Right hindlimb (tissue), 1 donor: ENCODE data around the gene UBLCP1.
"Not testable (repeated sequence)": the region's sequence is repeated elsewhere in the genome, so short reads cannot be mapped to it uniquely, and the experiment has no call there.

Experiments
- DNase-seq: peaks from one replicate; pipeline ENCODE4 v3.0.0-alpha.2; 2018

The UBLCP1 gene, protein sequence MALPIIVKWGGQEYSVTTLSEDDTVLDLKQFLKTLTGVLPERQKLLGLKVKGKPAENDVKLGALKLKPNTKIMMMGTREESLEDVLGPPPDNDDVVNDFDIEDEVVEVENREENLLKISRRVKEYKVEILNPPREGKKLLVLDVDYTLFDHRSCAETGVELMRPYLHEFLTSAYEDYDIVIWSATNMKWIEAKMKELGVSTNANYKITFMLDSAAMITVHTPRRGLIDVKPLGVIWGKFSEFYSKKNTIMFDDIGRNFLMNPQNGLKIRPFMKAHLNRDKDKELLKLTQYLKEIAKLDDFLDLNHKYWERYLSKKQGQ

DNA sequence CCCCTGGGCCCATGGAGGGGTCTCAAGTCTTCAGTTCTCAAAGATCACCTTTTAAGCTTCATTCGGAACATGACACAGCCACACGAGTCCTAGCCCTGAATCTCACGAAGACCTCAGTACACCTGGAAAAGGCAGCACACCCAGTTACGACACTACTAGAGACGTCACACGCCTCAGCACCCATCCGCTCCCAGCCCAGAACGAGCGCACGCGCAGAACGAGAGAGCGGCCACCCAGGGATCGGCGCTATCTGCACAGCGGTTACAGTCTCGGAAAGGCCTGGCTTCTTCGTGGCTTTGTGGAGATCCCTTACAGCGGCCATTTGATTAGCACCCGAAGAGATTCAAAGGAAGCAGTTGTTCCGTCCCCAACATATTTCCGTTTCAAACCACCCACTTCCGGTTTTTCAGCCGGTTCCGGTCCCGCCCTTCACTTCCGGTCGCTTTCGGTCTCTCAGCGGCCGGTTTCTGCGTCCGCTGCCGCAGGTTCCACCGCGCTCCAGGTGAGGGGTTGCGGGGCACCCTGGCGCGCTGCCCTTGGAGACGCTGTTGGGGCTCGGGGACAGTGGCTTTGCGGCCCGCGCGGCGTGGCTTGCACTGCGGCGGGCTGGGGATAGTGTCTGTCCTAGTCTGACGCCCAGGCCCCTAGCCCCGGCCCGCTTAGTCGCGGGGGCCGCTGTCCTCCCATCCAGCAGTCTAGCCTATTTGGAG, at the start of gene UBLCP1:
Gene UBLCP1 (plus strand): TSS at position 432 of the 710 bp plus-strand sequence. CDS start 5,626 bp downstream, outside the sequence.
- peak; percentile 87 for DNase-seq

DNA sequence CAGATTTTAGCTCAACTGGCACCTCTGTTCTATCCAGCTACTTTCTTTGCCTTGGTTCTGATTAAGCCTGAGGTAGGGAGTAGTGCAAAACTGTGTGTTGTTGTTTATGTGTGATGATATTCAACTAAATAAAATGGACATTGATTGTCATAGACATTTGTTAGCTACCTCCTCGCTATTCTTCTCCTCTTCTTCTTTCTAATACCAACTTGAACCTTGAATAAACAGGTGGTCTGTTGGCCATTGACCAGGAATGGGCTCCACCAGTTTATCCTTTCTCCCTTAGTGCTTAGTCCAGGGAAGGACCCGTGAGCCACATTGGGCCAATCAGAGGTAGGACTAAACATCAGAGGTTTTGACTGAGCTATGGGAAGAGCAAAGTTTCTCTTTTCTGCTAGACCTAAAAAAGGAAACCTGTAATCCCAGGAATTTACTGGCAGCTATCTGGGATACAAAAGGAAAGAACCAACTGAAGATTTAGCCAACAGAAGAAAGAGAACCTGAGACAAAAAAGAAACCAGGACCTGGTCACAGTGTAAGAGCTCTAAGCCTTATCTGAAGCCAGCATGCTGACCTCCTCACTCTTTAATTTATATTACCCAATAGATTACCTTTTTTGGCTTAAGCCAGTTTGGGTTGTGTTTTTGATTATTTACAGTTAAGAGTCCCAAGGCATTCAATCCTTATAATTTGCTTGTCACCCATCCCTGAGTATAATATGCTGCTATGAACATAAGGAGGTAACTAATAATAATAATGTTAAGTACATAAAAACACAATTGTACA, 48.4 kb upstream of the UBLCP1 start:
- no peak for DNase-seq

DNA sequence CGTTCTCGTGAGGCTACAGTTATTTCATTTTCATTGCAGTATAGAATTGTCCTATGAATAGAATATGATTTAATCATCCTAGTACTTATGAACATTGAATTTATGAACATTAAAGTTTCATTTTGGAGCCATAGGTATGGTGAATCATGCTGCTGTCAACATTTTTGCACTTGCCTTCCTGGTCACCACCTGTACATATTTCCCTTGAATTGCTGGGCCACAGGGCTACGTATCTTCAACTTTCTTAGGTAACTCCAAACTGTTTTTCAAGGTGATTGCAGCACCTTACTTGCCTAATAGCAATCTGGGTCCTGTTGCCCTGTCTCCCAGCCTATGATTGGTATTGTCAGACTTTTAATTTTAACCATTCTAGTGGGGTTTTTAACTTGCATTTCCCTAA, 47.2 kb upstream of the UBLCP1 start:
- no peak for DNase-seq

DNA sequence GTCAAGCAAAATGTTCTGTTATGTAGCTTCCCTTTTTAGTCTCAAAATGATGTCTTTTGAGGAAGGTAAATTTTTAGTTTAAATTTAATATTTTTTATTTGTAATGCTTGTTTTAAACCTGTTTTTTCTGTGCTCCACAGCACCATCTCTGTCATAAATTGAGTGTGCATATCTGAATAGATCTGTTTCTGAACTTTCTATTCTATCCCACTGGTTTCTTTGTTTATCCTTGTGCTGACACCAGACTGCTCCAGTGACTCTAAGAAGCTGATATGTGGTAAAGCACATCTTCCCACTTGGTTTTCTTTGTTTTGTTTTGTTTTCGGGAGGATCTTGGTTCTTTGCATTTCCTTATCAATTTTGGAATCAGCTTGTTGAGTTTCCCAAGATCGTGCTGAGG, 46.6 kb upstream of the UBLCP1 start:
- DNase-seq = no peak

DNA sequence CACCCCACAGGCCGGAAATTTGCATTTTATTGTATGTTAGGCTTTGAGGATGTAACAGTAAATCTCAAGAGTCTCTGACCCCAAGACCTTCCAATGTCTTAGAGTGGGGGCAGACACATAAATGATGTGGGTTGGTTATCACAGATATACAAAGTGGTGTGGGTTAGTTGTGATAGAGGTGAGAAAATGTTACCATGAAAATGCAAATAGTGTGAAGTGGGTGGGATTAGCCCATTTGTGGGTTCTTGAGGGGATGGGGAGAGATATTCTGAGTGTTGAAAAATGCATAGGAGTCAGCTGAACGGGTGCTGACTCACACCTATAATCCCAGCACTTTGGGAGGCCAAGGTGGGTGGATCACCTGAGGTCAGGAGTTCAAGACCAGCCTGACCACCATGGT, 45.9 kb upstream of the UBLCP1 start:
- DNase-seq = no peak

DNA sequence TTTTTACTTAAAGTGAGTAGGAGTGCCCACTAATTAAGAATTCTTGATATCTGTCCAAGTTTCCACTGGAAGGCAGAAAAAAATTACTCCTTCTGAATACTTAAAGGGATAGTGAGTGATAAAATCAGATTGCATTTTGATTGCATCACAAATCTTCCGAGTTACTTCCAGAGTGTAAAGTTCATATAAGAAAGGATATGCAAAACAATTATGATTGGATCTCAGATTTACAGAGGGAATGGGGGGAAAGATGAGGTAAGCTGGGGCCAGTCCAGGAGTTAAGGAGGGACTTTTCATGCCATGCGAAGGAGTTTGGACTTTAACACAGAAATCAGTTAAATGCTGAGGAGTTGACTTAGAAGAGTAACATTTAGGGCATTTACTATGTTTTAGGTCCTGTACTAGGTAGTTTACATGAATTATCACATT, 44.5 kb upstream of the UBLCP1 start:
- DNase-seq = no peak

DNA sequence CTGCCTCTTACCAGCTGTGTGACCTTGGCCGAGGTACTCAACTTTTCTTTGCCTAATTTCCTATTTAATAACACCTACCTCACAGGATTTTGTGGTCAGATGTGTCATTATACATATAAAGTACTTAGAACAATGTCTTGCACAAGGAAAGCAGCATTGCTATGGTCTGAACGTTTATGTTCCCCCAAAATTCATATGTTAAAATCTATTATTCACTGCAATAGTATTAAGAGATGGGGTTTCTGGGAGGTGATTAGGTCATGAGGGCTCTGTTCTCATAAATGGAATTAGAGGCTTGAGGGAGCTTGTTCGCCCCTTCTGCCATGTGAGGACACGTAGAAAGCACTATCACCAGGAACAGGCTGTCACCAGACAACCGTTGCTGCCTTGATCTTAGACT, 42.9 kb upstream of the UBLCP1 start:
- no peak for DNase-seq

DNA sequence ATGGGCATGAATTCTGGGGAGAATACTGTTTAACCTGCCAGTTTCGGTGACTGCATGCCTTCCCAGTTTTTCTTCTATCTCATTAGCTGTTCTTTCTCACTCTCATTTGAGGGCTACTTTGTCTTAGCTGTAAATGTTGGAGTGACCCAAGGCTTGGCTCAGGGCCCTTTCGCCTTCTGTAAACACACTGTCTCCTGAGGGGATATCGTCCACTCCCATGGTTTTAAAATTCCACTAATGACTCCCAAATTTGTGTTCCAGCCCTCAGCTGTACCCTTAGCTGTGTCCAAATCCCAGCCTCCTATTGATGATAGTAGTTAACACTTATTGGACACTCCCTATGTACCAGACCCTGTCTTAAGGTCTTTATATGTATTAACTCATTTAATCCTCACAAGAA, 39.6 kb upstream of the UBLCP1 start:
- DNase-seq = no peak

DNA sequence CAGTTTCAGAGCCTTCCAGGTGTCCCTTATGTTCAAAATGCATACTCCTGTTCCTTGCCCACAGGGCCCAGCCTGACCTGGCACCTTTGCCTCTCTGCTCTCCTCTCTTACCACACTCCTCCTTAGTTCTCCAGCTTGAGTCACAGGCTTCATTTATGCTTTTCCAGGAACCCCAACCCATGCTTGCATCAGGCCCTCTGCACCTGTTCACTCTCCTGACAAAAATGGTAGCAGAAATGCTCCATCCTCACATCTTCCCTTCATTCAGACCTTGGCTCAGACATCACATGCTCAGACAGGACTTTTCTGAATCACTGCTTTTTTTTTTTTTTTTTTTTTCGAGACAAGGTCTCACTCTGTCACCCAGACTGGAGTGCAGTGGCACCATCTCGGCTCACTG, 38.6 kb upstream of the UBLCP1 start:
- no peak for DNase-seq

DNA sequence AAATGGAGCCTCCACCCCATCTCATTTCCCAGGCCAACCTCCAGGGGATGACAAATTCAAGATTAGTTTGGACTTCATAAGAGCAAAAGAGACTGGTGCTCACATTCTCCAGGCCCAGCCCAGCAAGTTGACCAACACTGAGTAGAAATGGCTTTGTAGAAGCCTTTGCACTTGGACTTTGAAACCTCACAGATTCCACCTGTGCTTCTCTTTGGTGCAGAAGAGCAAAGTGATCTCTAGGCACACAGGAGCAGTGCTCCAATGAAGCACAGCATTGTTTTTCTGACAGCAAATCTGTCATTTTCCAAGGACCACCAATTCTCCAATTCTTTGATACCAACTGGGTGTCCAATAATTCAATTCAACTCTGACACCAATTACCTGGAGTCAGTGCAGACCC, 36.6 kb upstream of the UBLCP1 start:
- DNase-seq = no peak

DNA sequence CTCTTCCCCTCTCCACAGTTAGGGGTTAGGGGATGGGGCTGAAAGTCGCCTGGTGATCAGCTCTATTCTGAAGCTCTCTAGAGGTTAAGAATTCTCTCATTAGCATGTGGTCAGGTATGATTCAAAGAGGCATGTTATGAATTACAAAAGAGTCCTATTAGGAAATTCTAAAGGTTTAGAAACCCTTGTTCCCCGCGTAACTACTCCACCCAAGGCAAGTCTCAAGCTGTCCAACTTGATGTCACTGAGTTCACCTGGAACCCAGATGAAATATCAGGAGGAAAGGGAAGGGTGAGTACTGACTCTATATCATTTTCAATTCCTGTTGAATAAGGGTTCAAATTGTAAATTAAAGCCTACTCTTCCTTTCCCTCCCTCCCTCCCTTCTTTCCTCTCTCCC, 35.6 kb upstream of the UBLCP1 start:
- DNase-seq = no peak

DNA sequence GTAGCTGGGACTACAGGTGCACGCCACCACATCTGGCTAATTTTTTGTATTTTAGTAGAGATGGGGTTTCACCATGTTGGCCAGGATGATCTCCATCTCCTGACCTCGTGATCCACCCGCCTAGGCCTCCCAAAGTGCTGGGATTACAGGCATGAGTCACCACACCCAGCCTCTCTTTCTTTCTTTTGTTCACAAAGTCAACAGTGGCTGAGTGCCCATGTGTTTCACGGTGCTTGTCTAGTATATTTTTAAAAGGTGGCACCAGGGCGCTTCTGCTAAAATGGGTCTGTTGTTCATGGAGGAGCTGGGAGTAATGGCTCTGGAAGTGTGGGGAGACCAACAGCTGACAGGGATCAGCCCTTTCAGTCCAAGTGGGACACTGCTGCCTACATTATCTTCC, 35.0 kb upstream of the UBLCP1 start:
- not testable (repeated sequence) for DNase-seq

DNA sequence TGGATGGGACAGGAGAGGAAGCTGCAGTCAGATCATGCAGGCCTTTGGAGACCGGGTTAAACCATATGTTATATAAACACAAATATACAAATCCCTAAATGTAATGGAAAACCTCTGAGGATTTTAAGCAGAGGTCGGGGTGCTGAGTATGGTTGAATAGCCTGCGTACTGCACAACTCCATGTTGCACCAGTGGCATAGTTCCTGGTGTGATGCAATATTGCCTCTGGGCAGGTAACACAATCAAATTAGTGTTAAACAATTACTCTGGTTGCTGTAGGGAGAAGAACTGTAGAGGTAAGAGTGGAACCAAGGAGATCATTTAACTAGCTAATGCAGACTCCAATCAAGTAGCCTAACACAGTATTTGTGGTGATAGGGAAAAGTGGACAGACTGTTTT, 32.4 kb upstream of the UBLCP1 start:
- DNase-seq = no peak

DNA sequence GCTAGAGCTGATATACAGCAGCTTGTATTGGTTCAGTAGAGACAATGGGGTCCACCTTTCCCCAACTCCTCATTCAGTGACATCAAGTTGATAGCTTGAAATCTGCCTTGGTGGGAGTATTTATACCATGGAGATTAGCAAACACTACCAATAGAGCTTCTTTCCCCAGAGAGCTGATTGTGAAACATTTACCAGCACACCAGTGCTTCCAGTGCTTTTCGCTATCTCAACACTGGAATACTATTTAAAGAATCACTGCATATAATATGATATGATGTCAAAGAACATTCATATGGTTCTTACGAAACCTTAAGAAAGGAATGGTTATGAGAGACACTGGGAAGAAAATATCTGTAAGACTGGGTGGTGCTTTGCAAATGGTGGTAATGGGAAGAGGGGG, 31.9 kb upstream of the UBLCP1 start:
- no peak for DNase-seq

DNA sequence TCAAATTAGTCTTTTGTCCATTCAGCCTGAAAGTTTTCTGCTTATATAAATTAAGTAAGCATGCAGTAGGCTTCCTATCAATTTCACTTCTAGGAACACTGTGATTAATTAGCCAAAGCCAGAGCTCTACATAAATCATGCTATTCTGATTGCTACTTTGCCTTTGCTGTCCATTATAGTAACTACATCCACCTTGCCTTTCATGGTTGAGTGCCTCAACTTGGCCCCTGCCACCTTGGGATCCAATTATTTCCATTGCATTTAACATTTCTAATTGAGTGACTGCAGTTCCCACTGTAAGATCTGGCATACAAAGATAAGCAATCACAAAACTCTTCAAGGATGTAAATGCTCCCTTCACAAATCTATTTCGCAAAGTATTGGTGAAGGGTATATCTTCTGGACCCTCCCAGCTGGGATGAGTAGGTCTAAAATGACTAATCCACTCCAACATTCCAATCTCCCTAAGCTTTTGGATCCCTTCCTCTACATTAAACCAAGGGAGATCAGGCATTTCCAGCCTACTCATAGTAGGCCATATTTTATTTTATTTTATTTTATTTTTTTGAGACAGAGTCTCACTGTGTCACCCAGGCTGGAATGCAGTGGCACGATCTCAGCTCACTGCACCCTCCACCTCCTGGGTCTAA, 27.1 kb upstream of the UBLCP1 start:
- DNase-seq = not testable (repeated sequence)

DNA sequence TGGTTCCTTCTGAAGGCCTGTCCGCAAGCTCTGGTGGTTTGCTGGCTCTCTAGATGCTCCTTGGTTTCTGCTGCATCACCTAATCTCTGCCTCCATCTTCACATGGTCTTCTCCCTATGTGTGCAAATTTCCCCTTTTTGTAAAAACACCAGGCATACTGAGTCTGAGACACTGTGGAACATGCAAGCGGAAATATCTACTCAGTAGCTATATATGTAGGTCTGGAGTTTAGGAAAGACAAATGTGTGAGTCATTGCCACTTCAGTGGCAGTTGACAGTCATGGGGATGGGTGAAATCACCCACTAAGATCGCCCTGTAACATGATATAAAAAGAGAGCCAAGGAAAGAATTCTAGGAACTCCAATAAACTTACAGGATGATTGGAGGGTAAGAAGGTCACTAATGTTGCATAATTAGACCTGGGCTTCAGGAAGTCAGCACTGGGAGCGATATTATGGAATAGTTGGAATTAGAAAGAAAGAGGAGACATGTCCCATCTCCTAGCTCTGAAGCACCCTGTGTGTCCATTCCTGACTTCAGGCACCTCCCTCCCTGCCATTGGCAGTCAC, 22.7 kb upstream of the UBLCP1 start:
- no peak for DNase-seq

DNA sequence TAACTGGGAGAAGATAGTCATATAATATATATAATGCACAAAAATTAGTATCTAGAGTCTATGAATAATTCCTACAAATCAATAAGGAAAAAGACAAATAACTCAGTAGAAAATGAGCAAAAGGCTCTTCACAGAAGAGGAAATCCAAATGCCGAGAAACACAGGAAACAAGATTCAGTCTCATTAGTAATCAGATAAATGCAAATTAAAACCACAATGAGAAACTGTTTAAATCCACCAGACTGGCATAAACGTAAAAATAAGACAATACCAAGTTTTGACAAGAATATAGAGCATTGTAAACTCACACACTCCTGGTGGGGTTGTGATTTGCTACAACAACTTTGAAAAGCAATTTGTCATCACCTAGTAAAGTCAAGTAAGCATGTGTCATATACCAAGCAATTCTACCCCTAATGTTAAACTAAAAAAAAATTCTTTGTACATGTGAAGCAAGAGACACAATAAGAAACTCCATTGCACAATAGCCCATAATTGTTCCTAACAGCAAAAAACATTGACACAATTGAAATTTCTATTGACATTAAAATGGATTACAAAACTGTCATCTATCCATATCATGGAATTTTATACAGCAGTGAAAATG, 21.0 kb upstream of the UBLCP1 start:
- no peak for DNase-seq

DNA sequence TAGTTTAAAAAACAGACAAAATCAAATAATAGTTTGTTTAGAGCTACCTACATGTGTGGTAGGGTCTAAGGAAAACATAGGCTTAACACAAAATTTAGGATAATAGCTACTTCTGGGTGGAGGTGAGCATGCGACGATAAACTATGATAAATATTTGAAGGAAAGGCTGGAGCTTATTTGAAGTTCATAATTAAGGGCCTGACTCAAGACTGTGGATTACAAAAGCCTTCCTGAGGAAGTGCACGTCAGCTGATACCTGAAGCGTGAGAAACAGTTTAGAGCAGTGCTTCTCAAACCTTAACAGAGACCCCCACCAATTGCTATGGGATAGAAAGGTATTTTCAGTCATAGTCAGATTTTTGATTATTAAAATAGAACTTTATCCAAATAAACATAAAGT, 20.4 kb upstream of the UBLCP1 start:
- no peak for DNase-seq

DNA sequence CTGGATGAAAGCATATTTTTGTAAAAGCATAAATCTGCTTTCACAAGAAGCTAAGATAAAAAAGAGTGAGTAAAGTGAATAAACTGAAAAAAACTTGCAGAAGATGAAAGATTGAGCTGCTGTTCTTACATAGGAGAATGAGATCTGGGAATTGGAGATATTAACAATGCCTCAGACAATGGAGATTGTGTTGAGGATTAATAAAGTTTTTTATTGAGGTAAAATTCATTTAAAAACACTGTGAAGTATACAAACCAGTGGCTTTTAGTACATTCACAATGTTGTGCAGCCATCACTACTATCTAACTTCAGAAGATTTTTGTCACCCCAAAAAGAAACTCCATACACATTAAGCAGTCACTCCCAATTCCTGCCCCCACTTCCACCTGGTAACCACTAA, 19.7 kb upstream of the UBLCP1 start:
- DNase-seq = no peak

DNA sequence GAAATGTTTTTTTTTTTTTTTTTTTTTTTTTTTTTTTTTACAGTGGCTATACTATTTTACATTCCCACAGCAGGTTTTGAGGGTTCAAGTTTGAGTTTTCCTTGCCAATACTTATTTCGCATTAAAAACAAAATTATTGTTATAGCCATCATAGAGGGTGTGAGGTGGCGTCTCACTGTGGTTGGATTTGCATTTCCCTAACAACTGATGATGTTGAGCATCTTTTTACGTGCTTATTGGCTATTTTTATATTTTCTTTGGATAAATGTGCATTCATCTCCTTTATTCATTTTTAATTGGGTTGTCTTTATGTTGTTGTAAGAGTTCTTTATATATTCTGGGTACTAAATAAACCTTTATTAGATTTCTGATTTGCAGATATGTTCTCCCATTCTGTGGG, 18.9 kb upstream of the UBLCP1 start:
- DNase-seq = no peak

DNA sequence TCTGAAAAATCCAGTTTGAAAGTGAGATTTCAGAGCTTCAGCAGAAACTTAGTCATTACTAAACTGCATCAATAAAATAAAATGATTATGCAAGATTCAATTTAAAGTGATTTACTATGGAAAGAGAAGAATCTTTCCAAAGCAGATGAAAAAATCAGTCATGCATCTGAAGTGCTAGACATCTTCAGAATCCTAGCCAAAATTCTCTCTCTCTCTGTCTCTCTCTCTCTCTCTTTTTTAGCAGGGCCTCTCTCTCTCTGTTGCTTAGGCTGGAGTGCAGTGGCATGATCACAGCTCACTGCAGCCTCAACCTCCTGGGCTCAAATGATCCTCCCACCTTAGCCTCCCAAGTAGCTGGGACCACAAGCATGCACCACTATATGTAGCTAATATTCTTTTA, 18.2 kb upstream of the UBLCP1 start:
- DNase-seq = no peak

DNA sequence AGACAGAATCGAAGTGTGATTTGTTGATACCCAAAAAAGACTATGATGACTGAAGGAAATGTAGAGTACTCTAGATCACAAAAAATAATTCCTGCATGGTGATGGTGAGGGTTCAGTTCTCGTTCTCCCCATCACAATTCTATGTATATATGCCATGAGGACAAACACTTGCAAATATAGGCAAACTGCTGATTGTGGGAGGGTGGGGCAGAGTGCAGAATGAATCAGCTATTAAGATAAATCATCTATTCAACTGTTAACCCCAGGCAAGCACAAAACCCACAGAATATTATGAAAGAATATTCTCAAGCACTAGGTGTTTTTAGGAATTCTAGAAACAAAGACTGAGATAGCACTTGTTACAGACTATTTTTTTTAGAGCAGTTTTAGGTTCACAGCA, 13.9 kb upstream of the UBLCP1 start:
- DNase-seq = no peak

DNA sequence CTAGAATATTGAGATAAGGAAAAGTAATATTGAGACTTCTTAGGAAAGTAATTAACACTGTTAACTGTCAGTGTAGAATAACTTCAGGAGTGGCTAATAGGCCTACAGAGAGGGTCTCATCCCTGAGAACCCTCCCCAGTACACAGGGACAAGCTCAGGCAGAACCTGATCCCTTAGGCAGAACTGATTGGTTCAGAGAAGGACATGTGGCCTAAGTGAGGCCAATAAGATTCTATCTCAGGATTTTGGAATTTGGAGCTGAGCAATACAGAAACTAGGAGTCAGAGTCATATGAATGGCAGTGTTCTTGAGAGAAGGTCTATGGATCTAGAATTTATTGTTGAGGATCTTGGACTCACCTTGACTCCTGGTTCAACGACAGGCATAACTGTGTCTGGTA, 10.9 kb upstream of the UBLCP1 start:
- DNase-seq = no peak
